K562 (cell line): ENCODE measurements around the gene PARP1. TPM values are rescaled to one million over a fixed set of nuclear protein-coding genes. Genes with fewer than 3 reads are reported as not detected.

ENCODE experiments used
- E2F4 ChIP-seq: sonication (generic); formaldehyde crosslinking; IDR thresholded peaks from 2 replicates; pipeline ENCODE4 v1.8.0; 2022; ENCODE audit warnings: mild to moderate bottlenecking, low read depth, missing genetic modification reagents
- EP400 ChIP-seq: fragments of 450-650 bp; IDR thresholded peaks from 2 replicates; pipeline ENCODE4 v1.6.1; 2017; ENCODE audit warnings: antibody characterized with exemption, mild to moderate bottlenecking, moderate library complexity
- GATAD2A ChIP-seq: fragments of 450-650 bp; IDR thresholded peaks from 2 replicates; pipeline ENCODE4 v1.6.1; 2017
- HMGXB4 ChIP-seq: sonication (generic); formaldehyde crosslinking; IDR thresholded peaks from 2 replicates; pipeline ENCODE4 v1.8.1; 2023; ENCODE audit warnings: mild to moderate bottlenecking, missing genetic modification reagents
- NFIC ChIP-seq: fragments of 450-650 bp; IDR thresholded peaks from 2 replicates; pipeline ENCODE4 v1.6.1; 2017; ENCODE audit warnings: mild to moderate bottlenecking, inconsistent platforms
- PREB ChIP-seq: sonication (generic); formaldehyde crosslinking; IDR thresholded peaks from 2 replicates; pipeline ENCODE4 v1.8.1; 2023; ENCODE audit warnings: mild to moderate bottlenecking, missing genetic modification reagents
- RERE ChIP-seq: sonication (generic); formaldehyde crosslinking; IDR thresholded peaks from 2 replicates; pipeline ENCODE4 v1.8.0; 2023; ENCODE audit warnings: missing genetic modification reagents, mild to moderate bottlenecking, borderline replicate concordance
- RFX1 ChIP-seq: fragments of 450-650 bp; IDR thresholded peaks from 2 replicates; pipeline ENCODE4 v1.6.1; 2016; ENCODE audit warnings: mild to moderate bottlenecking, moderate library complexity
- SIRT6 ChIP-seq: IDR thresholded peaks from one replicate; pipeline ENCODE4 v1.6.1; 2012; ENCODE audit warnings: low read depth, mild to moderate bottlenecking, control low read depth, inconsistent platforms, low read length, moderate library complexity
- ZFP91 ChIP-seq: sonication (generic); formaldehyde crosslinking; IDR thresholded peaks from 2 replicates; pipeline ENCODE4 v1.8.0; 2022; ENCODE audit warnings: mild to moderate bottlenecking, missing genetic modification reagents
- ZNF639 ChIP-seq, 2 experiments: fragments of 200-800 bp in 1 of 2; sonication (Bioruptor generic) in 1 of 2; sonication (generic) in 1 of 2; formaldehyde crosslinking in 1 of 2; IDR thresholded peaks in 1 of 2; conservative IDR thresholded peaks in 1 of 2; 2 replicates each; pipeline versions ENCODE4 v1.5.0 to v1.6.1; 2016 to 2020; ENCODE audit warnings: missing compliant biosample characterization in 1 of 2, missing genetic modification characterization in 1 of 2, missing genetic modification reagents in 1 of 2
- polyA plus RNA-seq, 8 experiments: library from polyadenylated mRNA; depleted of rRNA in 4 of 8; stranded (reverse) in 5 of 8; unstranded in 3 of 8; fragments of >200 nt; fragmentation: Nextera tagmentation in 2 of 8; fragmentation: Illumina TruSeq in 1 of 8; extraction: Ambion mirVana in 2 of 8; extraction: Trizol in 1 of 8; gene quantifications; 2 replicates each; pipeline versions ENCODE4 v1.2.1 to v1.2.3, GENCODE V29; 2011 to 2014; ENCODE audit warnings: inconsistent platforms in 1 of 8, missing spikeins in 1 of 8
- total RNA-seq, 7 experiments: library from RNA; depleted of rRNA in 6 of 7; stranded (reverse); fragments of >200 nt in 6 of 7; fragmentation: Illumina TruSeq in 2 of 7; extraction: Trizol in 2 of 7; gene quantifications; 2 replicates each; pipeline versions ENCODE4 v1.2.1 to v1.2.3, GENCODE V29; 2011 to 2021; ENCODE audit warnings: low replicate concordance in 1 of 7

PARP1 gene
- total and polyA plus RNA-seq, 9 of the 15 experiments (the other 6 are each of a cell fraction or from before 2014, with no cell fraction given), result 121 to 306 (median 250) TPM

- no peak for TF ChIP-seq GATAD2A
- TF ChIP-seq ZFP91 (CRISPR knock-in tag), result no peak
- no peak for TF ChIP-seq PREB (CRISPR knock-in tag)
- no peak for TF ChIP-seq RFX1
- no peak for TF ChIP-seq NFIC
- TF ChIP-seq ZNF639 (CRISPR knock-in tag; conservative IDR thresholded peaks at IDR 0.05 in 1 of 2, IDR thresholded peaks at IDR 0.05 in 1 of 2), result no peak
- no peak for TF ChIP-seq RERE (CRISPR knock-in tag)
- no peak for TF ChIP-seq SIRT6
- TF ChIP-seq E2F4 (CRISPR knock-in tag), result no peak
- TF ChIP-seq HMGXB4 (CRISPR knock-in tag), result no peak
- TF ChIP-seq EP400, result no peak
These were observed 1.5 kb downstream of the PARP1 start (continued) for GRCh38 chr1:226406401-226406881.
